Liver (tissue), 3 donors: ENCODE data around the gene GABRA1.

Experiments
- CTCF ChIP-seq: fragments of 150-350 bp; IDR thresholded peaks from 2 replicates; pipeline ENCODE4 v1.5.1; 2017; ENCODE audit warnings: improper control_type of control experiment, low read depth, low read length; ENCODE audit not compliant: missing input control
- FOXA1 ChIP-seq: IDR thresholded peaks from 2 replicates; pipeline ENCODE4 v1.6.1; 2016; ENCODE audit warnings: antibody characterized with exemption
- GABPA ChIP-seq, 2 donors: IDR thresholded peaks in 1 of 2; conservative IDR thresholded peaks in 1 of 2; 2 replicates each; pipeline ENCODE4 v1.6.1; 2016; ENCODE audit warnings: antibody characterized with exemption in 2 of 2, mild to moderate bottlenecking in 1 of 2, moderate library complexity in 1 of 2
- TAF1 ChIP-seq: conservative IDR thresholded peaks from 2 replicates; pipeline ENCODE4 v1.6.1; 2016; ENCODE audit warnings: antibody characterized with exemption, mild to moderate bottlenecking
- donor health status: healthy.
- donor health status: healthy.

GRCh38 chr5:161946911-161947310, 99.0 kb downstream of the GABRA1 start:
- TF ChIP-seq TAF1 (no peak), CTCF (no peak), FOXA1 (no peak), GABPA (IDR thresholded peaks at IDR 0.05 in 1 of 2, conservative IDR thresholded peaks at IDR 0.05 in 1 of 2) (no peak)
